Measurements from ENCODE around the gene SIGLEC1.
A peak's percentile ranks its signal among the peaks of the same experiment; 100 is the strongest.

The SIGLEC1 gene

GRCh38 chr20:3745686-3746173 lies 33.3 kb upstream of the SIGLEC1 start:
- TF ChIP-seq CTCF (IDR thresholded peaks at IDR 0.05; ENCODE audit: insufficient read depth, low read depth, low read length, missing control alignments): no peak
- no peak for DNase-seq (ENCODE audit: low read depth)
- H3K4me3 ChIP-seq (ENCODE audit: low read length): no peak overlapping the region

GRCh38 chr20:3744806-3745685 lies 32.6 kb upstream of the SIGLEC1 start:
- H3K4me3 ChIP-seq (ENCODE audit: low read length): peak overlapping the region; percentile 15
- no peak for TF ChIP-seq CTCF (IDR thresholded peaks at IDR 0.05; ENCODE audit: insufficient read depth, low read depth, low read length, missing control alignments)
- peak; percentile 93 for DNase-seq (ENCODE audit: low read depth)

GRCh38 chr20:3744037-3744436 lies 31.6 kb upstream of the SIGLEC1 start:
- DNase-seq (ENCODE audit: low read depth): no peak
- no peak for TF ChIP-seq CTCF (IDR thresholded peaks at IDR 0.05; ENCODE audit: insufficient read depth, low read depth, low read length, missing control alignments)
- no peak overlapping the region for H3K4me3 ChIP-seq (ENCODE audit: low read length)

- no peak for TF ChIP-seq CTCF (IDR thresholded peaks at IDR 0.05; ENCODE audit: insufficient read depth, low read depth, low read length, missing control alignments)
- DNase-seq (ENCODE audit: low read depth): no peak
- no peak overlapping the region for H3K4me3 ChIP-seq (ENCODE audit: low read length)
Measured at GRCh38 chr20:3743251-3743650, 30.9 kb upstream of the SIGLEC1 start.

GRCh38 chr20:3741836-3742458 lies 29.5 kb upstream of the SIGLEC1 start:
- no peak overlapping the region for H3K4me3 ChIP-seq (ENCODE audit: low read length)
- TF ChIP-seq CTCF (IDR thresholded peaks at IDR 0.05; ENCODE audit: insufficient read depth, low read depth, low read length, missing control alignments): no peak
- DNase-seq (ENCODE audit: low read depth): no peak

GRCh38 chr20:3740615-3741301 lies 28.4 kb upstream of the SIGLEC1 start:
- TF ChIP-seq CTCF (IDR thresholded peaks at IDR 0.05; ENCODE audit: insufficient read depth, low read depth, low read length, missing control alignments): no peak

More at GRCh38 chr20:3740615-3741301, 28.4 kb upstream of the SIGLEC1 start:
- no peak for DNase-seq (ENCODE audit: low read depth)
- no peak overlapping the region for H3K4me3 ChIP-seq (ENCODE audit: low read length)

Data from epithelial cell of esophagus (primary cell).